ENCODE data around the gene TRA2A. TPM values are rescaled to one million over a fixed set of nuclear protein-coding genes. Genes with fewer than 3 reads are reported as not detected.
A peak's percentile ranks its signal among the peaks of the same experiment; 100 is the strongest.

TRA2A gene
- total RNA-seq, 4 donors from 2014 or later, result 31.6 to 49.0 (median 42.8) TPM

GRCh38 chr7:23467806-23468525 is 63.8 kb downstream of the TRA2A start:
- H3K27me3 ChIP-seq, result peaks cover 68% of the 10 kb centered on the region

GRCh38 chr7:23467291-23467805 is 64.4 kb downstream of the TRA2A start:
- no peak for DNase-seq
- peaks cover 18 to 36% of the 10 kb centered on the region in 2 donors for H3K4me1 ChIP-seq
- H3K27me3 ChIP-seq, result peaks cover 62% of the 10 kb centered on the region
- no peak for TF ChIP-seq CTCF (IDR thresholded peaks at IDR 0.05)
- no peak for TF ChIP-seq POLR2A (IDR thresholded peaks at IDR 0.05)
- H3K9me3 ChIP-seq, result no peaks in the 10 kb centered on the region
- WGBS, 2 donors, result 25 to 36% methylated on average over 11 of the region's 11 CpGs
- intact Hi-C loops (cut with DNase I), result no loop called here
- no peak overlapping the region for H3K27ac ChIP-seq
- no peaks in the 10 kb centered on the region for H3K36me3 ChIP-seq
- H3K4me3 ChIP-seq (replicated peaks in 1 of 3), result no peak overlapping the region

More at GRCh38 chr7:23467806-23468525, 63.8 kb downstream of the TRA2A start:
- 7% methylated on average over 24 to 28 of the region's 32 CpGs for WGBS, 2 donors
- Histone ChIP-seq H3K27ac (no peak overlapping the region), H3K36me3 (no peaks in the 10 kb centered on the region), H3K9me3 (no peaks in the 10 kb centered on the region), H3K4me1 (peaks cover 18 to 36% of the 10 kb centered on the region in 2 donors), H3K4me3 (replicated peaks in 1 of 3) (no peak overlapping the region)
- TF ChIP-seq CTCF (IDR thresholded peaks at IDR 0.05) (no peak), POLR2A (IDR thresholded peaks at IDR 0.05) (no peak)
- DNase-seq, result no peak
- intact Hi-C loops (cut with DNase I), result no loop called here

GRCh38 chr7:23462846-23463245 is 68.9 kb downstream of the TRA2A start:
- 44 to 46% methylated on average over 2 of the region's 2 CpGs for WGBS, 2 donors
- H3K27ac ChIP-seq, result no peak overlapping the region
- peaks cover 0 to 2% of the 10 kb centered on the region in 2 donors for H3K4me1 ChIP-seq
- DNase-seq, result peak; percentile 26 to 35
- H3K9me3 ChIP-seq, result no peaks in the 10 kb centered on the region
- H3K27me3 ChIP-seq, result peaks cover 17% of the 10 kb centered on the region
- no peaks in the 10 kb centered on the region for H3K36me3 ChIP-seq
- intact Hi-C loops (cut with DNase I), result loop anchor here (5.0 kb wide), 1 partner anchor 186 kb away; no protein-coding TSS in a partner anchor
- no peak for TF ChIP-seq POLR2A (IDR thresholded peaks at IDR 0.05)
- TF ChIP-seq CTCF (IDR thresholded peaks at IDR 0.05), result peak in 4 of 6 experiments; percentile 46 to 62 (median 58)
- H3K4me3 ChIP-seq (replicated peaks in 1 of 3), result no peak overlapping the region

- no peaks in the 10 kb centered on the region for H3K36me3 ChIP-seq
- intact Hi-C loops (cut with DNase I), result no loop called here
- no peak overlapping the region for H3K27ac ChIP-seq
- TF ChIP-seq CTCF (IDR thresholded peaks at IDR 0.05) (no peak), POLR2A (IDR thresholded peaks at IDR 0.05) (no peak)
- WGBS, 2 donors, result 86 to 87% methylated on average over 3 of the region's 3 CpGs
- H3K4me3 ChIP-seq (replicated peaks in 1 of 3), result no peak overlapping the region
- no peak for DNase-seq
- no peaks in the 10 kb centered on the region for H3K27me3 ChIP-seq
- H3K9me3 ChIP-seq, result no peaks in the 10 kb centered on the region
- H3K4me1 ChIP-seq, result no peaks in the 10 kb centered on the region
Measured at GRCh38 chr7:23458044-23458443, 73.7 kb downstream of the TRA2A start.

- no peak for DNase-seq
- Histone ChIP-seq H3K4me3 (replicated peaks in 1 of 3) (no peak overlapping the region), H3K4me1 (no peaks in the 10 kb centered on the region), H3K27me3 (no peaks in the 10 kb centered on the region), H3K36me3 (no peaks in the 10 kb centered on the region), H3K9me3 (no peaks in the 10 kb centered on the region), H3K27ac (no peak overlapping the region)
- TF ChIP-seq POLR2A (IDR thresholded peaks at IDR 0.05), result no peak
- no peak for TF ChIP-seq CTCF (IDR thresholded peaks at IDR 0.05)
- 94 to 95% methylated on average over 3 of the region's 3 CpGs for WGBS, 2 donors
- intact Hi-C loops (cut with DNase I), result no loop called here
Measured at GRCh38 chr7:23456093-23456492, 75.7 kb downstream of the TRA2A start.
